Transverse colon (tissue), 3 donors: ENCODE results near the gene WDR45.
"Not testable (repeated sequence)": the region's sequence is repeated elsewhere in the genome, so short reads cannot be mapped to it uniquely, and the experiment has no call there.

Experiments used
- POLR2A ChIP-seq: fragments of 450-650 bp; IDR thresholded peaks from one replicate; pipeline ENCODE4 v1.6.1; 2016; ENCODE audit warnings: antibody characterized with exemption, mild to moderate bottlenecking, moderate library complexity
- POLR2AphosphoS5 ChIP-seq, 3 donors: sonication (generic); formaldehyde crosslinking; IDR thresholded peaks; one replicate each; pipeline ENCODE4 v1.6.1; 2016; ENCODE audit warnings: antibody characterized with exemption in 3 of 3

DNA sequence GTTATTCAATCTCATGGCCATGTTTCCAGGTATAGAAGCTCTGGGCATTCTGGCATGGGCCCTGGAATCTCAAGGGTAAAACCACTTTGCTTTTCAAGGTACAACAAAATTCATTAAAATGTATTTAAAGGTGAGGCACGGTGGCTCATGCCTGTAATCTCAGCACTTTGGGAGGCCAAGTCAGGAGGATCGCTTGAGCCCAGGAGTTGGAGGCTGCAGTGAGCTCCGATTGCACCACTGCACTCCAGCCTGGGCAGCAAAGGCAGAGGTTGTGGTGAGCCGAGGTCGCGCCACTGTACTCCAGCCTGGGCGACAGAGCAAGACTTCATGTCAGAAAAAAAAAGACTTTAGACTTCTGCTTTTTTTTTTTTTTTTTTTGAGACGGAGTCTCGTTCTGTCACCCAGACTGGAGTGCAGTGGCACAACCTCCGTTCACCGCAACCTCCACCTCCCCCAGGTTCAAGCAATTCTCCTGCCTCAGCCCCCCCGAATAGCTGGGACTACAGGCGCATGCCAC lies 48.1 kb upstream of the WDR45 start:
- not testable (repeated sequence) for TF ChIP-seq POLR2A; POLR2AphosphoS5 (IDR thresholded peaks at IDR 0.05)
